ENCODE data around the gene CAMTA1. TPM values are rescaled to one million over a fixed set of nuclear protein-coding genes. Genes with fewer than 3 reads are reported as not detected.

The CAMTA1 gene
- total RNA-seq, 1 experiment from 2014 or later = 82.2 TPM

GRCh38 chr1:6873298-6874015 lies 88.2 kb downstream of the CAMTA1 start:
- in situ Hi-C loops (cut with HindIII; ENCODE audit: low pct_unique_long_range_greater_than_20kb, low sequenced_read_pairs) = no loop called here

GRCh38 chr1:6874298-6874697 lies 89.0 kb downstream of the CAMTA1 start:
- intact Hi-C loops (cut with micrococcal nuclease; ENCODE audit: unreplicated experiment) = no loop called here
- Histone ChIP-seq H3K27me3 (ENCODE audit: control insufficient read depth, insufficient read depth, low read length) (no peaks in the 10 kb centered on the region), H3K9me3 (ENCODE audit: control insufficient read depth, insufficient read depth, low read depth, low read length) (no peaks in the 10 kb centered on the region), H3K27ac (ENCODE audit: low read length) (no peak overlapping the region), H3K4me1 (ENCODE audit: control insufficient read depth, insufficient read depth, low read length) (peaks cover 8% of the 10 kb centered on the region), H3K4me3 (ENCODE audit: low read depth in 2 of 2, low read length in 2 of 2) (no peak overlapping the region), H3K36me3 (ENCODE audit: control insufficient read depth, insufficient read depth, low read length) (no peaks in the 10 kb centered on the region)
- ChIA-PET CTCF (no interaction called here), POLR2A (no interaction called here)
- TF ChIP-seq, protein P1, sequence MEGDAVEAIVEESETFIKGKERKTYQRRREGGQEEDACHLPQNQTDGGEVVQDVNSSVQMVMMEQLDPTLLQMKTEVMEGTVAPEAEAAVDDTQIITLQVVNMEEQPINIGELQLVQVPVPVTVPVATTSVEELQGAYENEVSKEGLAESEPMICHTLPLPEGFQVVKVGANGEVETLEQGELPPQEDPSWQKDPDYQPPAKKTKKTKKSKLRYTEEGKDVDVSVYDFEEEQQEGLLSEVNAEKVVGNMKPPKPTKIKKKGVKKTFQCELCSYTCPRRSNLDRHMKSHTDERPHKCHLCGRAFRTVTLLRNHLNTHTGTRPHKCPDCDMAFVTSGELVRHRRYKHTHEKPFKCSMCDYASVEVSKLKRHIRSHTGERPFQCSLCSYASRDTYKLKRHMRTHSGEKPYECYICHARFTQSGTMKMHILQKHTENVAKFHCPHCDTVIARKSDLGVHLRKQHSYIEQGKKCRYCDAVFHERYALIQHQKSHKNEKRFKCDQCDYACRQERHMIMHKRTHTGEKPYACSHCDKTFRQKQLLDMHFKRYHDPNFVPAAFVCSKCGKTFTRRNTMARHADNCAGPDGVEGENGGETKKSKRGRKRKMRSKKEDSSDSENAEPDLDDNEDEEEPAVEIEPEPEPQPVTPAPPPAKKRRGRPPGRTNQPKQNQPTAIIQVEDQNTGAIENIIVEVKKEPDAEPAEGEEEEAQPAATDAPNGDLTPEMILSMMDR (IDR thresholded peaks at IDR 0.05) = no peak
- TF ChIP-seq REST (IDR thresholded peaks at IDR 0.05; ENCODE audit: insufficient read depth in 1 of 2, low read depth in 2 of 2, low read length in 1 of 2) (no peak), POLR2AphosphoS5 (IDR thresholded peaks at IDR 0.05; ENCODE audit: low read depth, low read length) (no peak)
- ATAC-seq (no peak), DNase-seq (ENCODE audit: low read depth, low spot score) (no peak)
- in situ Hi-C loops (cut with HindIII; ENCODE audit: low pct_unique_long_range_greater_than_20kb, low sequenced_read_pairs) = no loop called here
- BruUV-seq (replicated peaks) = no TSS peak

More at GRCh38 chr1:6873298-6874015, 88.2 kb downstream of the CAMTA1 start:
- ATAC-seq (no peak), DNase-seq (ENCODE audit: low read depth, low spot score) (no peak)
- CTCF ChIA-PET = interaction anchor here (0.7 kb wide), 1 partner anchor 702 kb away, joined by 3 read pairs; no protein-coding TSS in a partner anchor
- Histone ChIP-seq H3K9me3 (ENCODE audit: control insufficient read depth, insufficient read depth, low read depth, low read length) (no peaks in the 10 kb centered on the region), H3K4me1 (ENCODE audit: control insufficient read depth, insufficient read depth, low read length) (peaks cover 16% of the 10 kb centered on the region), H3K27ac (ENCODE audit: low read length) (no peak overlapping the region), H3K4me3 (ENCODE audit: low read depth in 2 of 2, low read length in 2 of 2) (no peak overlapping the region), H3K27me3 (ENCODE audit: control insufficient read depth, insufficient read depth, low read length) (no peaks in the 10 kb centered on the region), H3K36me3 (ENCODE audit: control insufficient read depth, insufficient read depth, low read length) (no peaks in the 10 kb centered on the region)
- BruUV-seq (replicated peaks) = no TSS peak
- intact Hi-C loops (cut with micrococcal nuclease; ENCODE audit: unreplicated experiment) = no loop called here
- POLR2A ChIA-PET = no interaction called here
- TF ChIP-seq, protein P1 (IDR thresholded peaks at IDR 0.05) = no peak
- no peak for TF ChIP-seq POLR2AphosphoS5 (IDR thresholded peaks at IDR 0.05; ENCODE audit: low read depth, low read length)
- no peak for TF ChIP-seq TCF7L2 (IDR thresholded peaks at IDR 0.05; ENCODE audit: low read depth, low read length)
- TF ChIP-seq SIN3A (IDR thresholded peaks at IDR 0.05; ENCODE audit: borderline replicate concordance, insufficient read depth, low read depth, low read length) = no peak
- no peak for TF ChIP-seq REST (IDR thresholded peaks at IDR 0.05; ENCODE audit: insufficient read depth in 1 of 2, low read depth in 2 of 2, low read length in 1 of 2)
